A549 (cell line): ENCODE data around the gene CRYBB2. TPM values are rescaled to one million over a fixed set of nuclear protein-coding genes. Genes with fewer than 3 reads are reported as not detected.

Experiments
- ATAC-seq, 2 experiments: fragments of 200-7000 bp in 1 of 2; fragments of >200 bp in 1 of 2; cut with Nextera tagmentation in 1 of 2; cut with Tn5 transposase in 1 of 2; 3 replicates each; pipeline versions ENCODE4 v1.8.0 to v1.9.1; 2018 to 2020; ENCODE audit warnings: mild to moderate bottlenecking in 1 of 2, moderate library complexity in 1 of 2
- CTCF ChIA-PET: fragments of 300-600 bp; sonication (Branson Sonifier 250); formaldehyde crosslinking; extraction: SDS; loops from one replicate; lab custom pipeline; 2021; ENCODE audit warnings: antibody characterized with exemption, inconsistent platforms; lab: Yijun Ruan, JAX
- POLR2A ChIA-PET: fragments of 350-600 bp; formaldehyde crosslinking; extraction: SDS; loops from one replicate; lab custom pipeline; 2021; ENCODE audit warnings: antibody characterized with exemption, inconsistent platforms; lab: Yijun Ruan, JAX
- DNase-seq, 2 experiments: peaks; one replicate each; pipeline versions ENCODE4 v3.0.0 to v3.0.0-alpha.2; 2011 to 2016; ENCODE audit warnings: low read depth in 1 of 2, low spot score in 1 of 2
- FAIRE-seq: peaks from 2 replicates; lab custom pipeline; 2011; peaks lifted over from hg19 to GRCh38; lab: Jason Lieb, UNC
- H3K27ac ChIP-seq, 2 experiments: fragments of >200 bp; sonication (Bioruptor Twin); formaldehyde crosslinking; 3 replicates each; pipeline ENCODE4 v1.5.1; 2016 to 2017
- H3K4me1 ChIP-seq: fragments of >200 bp; sonication (Bioruptor Twin); formaldehyde crosslinking; 3 replicates; pipeline ENCODE4 v1.6.1; 2016
- H3K4me2 ChIP-seq: fragments of >200 bp; sonication (Bioruptor Twin); formaldehyde crosslinking; 3 replicates; pipeline ENCODE4 v1.6.1; 2016
- H3K4me3 ChIP-seq: fragments of >200 bp; sonication (Bioruptor Twin); formaldehyde crosslinking; 3 replicates; pipeline ENCODE4 v1.5.1; 2016
- H3K9me3 ChIP-seq: fragments of >200 bp; sonication (Bioruptor Twin); formaldehyde crosslinking; 3 replicates; pipeline ENCODE4 v1.6.1; 2016
- CBX2 ChIP-seq: fragments of 200-600 bp; sonication (generic); IDR thresholded peaks from 2 replicates; pipeline ENCODE4 v1.6.1; 2016; ENCODE audit warnings: low read depth, mild to moderate bottlenecking, borderline replicate concordance
- CEBPB ChIP-seq, 2 experiments: fragments of >200 bp in 1 of 2; sonication (Bioruptor Twin) in 1 of 2; formaldehyde crosslinking in 1 of 2; IDR thresholded peaks; 2 replicates each; pipeline ENCODE4 v1.6.1; 2012 to 2016
- CHD2 ChIP-seq: fragments of 150-350 bp; IDR thresholded peaks from 2 replicates; pipeline ENCODE4 v1.6.1; 2014; ENCODE audit warnings: low read length; ENCODE audit not compliant: partially characterized antibody
- EHF ChIP-seq: fragments of 250-450 bp; sonication (Bioruptor Pico); IDR thresholded peaks from 2 replicates; pipeline ENCODE4 v1.5.0; 2020; ENCODE audit warnings: mild to moderate bottlenecking
- EHMT2 ChIP-seq: fragments of 200-600 bp; sonication (generic); IDR thresholded peaks from 2 replicates; pipeline ENCODE4 v1.6.1; 2016; ENCODE audit warnings: antibody characterized with exemption, low read depth, mild to moderate bottlenecking, moderate library complexity
- HEYL ChIP-seq: fragments of 250-450 bp; sonication (Bioruptor Pico); IDR thresholded peaks from 2 replicates; pipeline ENCODE4 v1.8.0; 2021; ENCODE audit warnings: mild to moderate bottlenecking, moderate library complexity
- POLR2AphosphoS2 ChIP-seq: conservative IDR thresholded peaks from 2 replicates; pipeline ENCODE4 v1.6.1; 2012; ENCODE audit warnings: low read length, improper control_type of control experiment, inconsistent platforms
- RNF2 ChIP-seq: fragments of 200-600 bp; sonication (generic); IDR thresholded peaks from 2 replicates; pipeline ENCODE4 v1.6.1; 2016; ENCODE audit warnings: low read depth, mild to moderate bottlenecking, antibody characterized with exemption, moderate library complexity, borderline replicate concordance
- ZC3H11A ChIP-seq: fragments of 450-650 bp; IDR thresholded peaks from 2 replicates; pipeline ENCODE4 v1.6.1; 2014; ENCODE audit warnings: antibody characterized with exemption, mild to moderate bottlenecking
- ZNF302 ChIP-seq: fragments of 250-450 bp; sonication (Bioruptor Pico); IDR thresholded peaks from 2 replicates; pipeline ENCODE4 v1.9.0; 2021; ENCODE audit warnings: inconsistent platforms, mild to moderate bottlenecking, moderate library complexity
- WGBS: methylation state at CpG from one replicate; pipeline ENCODE4 v1.1.6; 2017; ENCODE audit errors: missing lambda C conversion rate; 5-methylcytosine and 5-hydroxymethylcytosine counted together
- polyA plus RNA-seq, 4 experiments: library from polyadenylated mRNA; depleted of rRNA in 3 of 4; stranded (reverse); fragments of >200 nt; fragmentation: RNase III in 1 of 4; extraction: RNeasy Plus Mini Kit Qiagen cat#74134 plus additional on column Dnase treatment in 1 of 4; gene quantifications; 2 replicates in 3 of 4; 3 replicates in 1 of 4; pipeline ENCODE4 v1.2.3, GENCODE V29; 2011 to 2017
- TF ChIP-seq, protein P1 (sequence below): fragments of >200 bp; sonication (Bioruptor Twin); formaldehyde crosslinking; IDR thresholded peaks from 2 replicates; pipeline ENCODE4 v1.6.1; 2016
- TF ChIP-seq, protein P2 (sequence below): fragments of 150-350 bp; IDR thresholded peaks from 2 replicates; pipeline ENCODE4 v1.6.1; 2014; ENCODE audit warnings: low read depth, mild to moderate bottlenecking, low read length
- TF ChIP-seq, protein P3 (sequence below): fragments of 450-650 bp; IDR thresholded peaks from 2 replicates; pipeline ENCODE4 v1.6.1; 2014; ENCODE audit warnings: antibody characterized with exemption
- TF ChIP-seq, protein P4 (sequence below): fragments of 200-600 bp; sonication (generic); IDR thresholded peaks from 2 replicates; pipeline ENCODE4 v1.6.1; 2016; ENCODE audit warnings: antibody characterized with exemption, mild to moderate bottlenecking, moderate library complexity

The CRYBB2 gene
- polyA plus RNA-seq, 2 of the 4 experiments (the other 2 are of a cell fraction): not detected

DNA sequence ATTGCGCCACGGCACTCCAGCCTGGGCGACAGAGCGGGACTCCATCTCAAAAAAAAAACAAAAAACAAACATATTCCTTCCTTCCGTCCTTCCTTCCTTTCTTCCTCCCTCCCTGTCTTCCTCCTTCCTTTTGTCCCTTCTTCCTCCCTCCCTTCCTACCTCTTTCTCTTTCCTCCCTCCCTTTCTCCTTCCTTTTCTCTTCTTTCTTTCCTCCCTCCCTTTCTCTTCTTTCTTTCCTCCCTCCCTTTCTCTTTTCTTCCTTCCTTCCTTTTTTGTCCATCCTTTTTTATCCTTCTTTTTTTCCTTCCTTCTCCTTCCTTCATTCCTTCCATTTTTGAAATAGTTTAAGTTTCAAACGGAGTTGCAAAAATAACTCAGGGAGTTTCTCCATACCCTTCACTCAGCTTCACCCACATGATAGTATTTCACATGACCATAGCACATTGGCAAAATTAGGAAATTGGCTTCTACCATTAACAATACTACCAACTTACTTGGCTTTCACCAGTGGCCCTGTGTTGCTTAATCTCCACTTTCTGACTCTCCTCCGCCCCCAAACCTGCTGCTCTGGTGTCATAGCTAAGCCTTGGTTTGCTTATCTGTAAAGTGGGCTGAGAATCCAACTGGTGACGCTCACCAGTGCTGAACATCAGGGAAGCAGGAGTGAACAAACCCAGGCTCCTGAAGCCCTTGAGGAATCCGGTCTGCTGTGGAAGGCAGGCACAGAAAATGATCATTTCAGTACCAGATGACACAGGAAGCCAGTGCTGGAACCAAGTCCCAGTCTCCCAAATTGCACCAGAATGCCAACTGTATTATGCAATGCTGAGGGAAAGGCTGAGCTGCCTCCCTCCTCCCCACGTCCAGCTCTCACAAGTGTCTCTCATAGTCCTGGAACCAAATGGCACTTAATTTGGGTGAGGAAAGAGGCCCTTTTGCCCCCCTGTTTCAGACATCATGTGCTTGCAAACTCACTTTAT lies 37.0 kb upstream of the CRYBB2 start:
- ATAC-seq (no peak), FAIRE-seq (no peak), DNase-seq (no peak)
- TF ChIP-seq, protein P1, sequence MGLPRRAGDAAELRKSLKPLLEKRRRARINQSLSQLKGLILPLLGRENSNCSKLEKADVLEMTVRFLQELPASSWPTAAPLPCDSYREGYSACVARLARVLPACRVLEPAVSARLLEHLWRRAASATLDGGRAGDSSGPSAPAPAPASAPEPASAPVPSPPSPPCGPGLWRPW: no peak
- TF ChIP-seq RNF2: no peak
- TF ChIP-seq, protein P2, sequence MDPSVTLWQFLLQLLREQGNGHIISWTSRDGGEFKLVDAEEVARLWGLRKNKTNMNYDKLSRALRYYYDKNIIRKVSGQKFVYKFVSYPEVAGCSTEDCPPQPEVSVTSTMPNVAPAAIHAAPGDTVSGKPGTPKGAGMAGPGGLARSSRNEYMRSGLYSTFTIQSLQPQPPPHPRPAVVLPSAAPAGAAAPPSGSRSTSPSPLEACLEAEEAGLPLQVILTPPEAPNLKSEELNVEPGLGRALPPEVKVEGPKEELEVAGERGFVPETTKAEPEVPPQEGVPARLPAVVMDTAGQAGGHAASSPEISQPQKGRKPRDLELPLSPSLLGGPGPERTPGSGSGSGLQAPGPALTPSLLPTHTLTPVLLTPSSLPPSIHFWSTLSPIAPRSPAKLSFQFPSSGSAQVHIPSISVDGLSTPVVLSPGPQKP: no peak
- TF ChIP-seq CBX2: no peak
- TF ChIP-seq, protein P3, sequence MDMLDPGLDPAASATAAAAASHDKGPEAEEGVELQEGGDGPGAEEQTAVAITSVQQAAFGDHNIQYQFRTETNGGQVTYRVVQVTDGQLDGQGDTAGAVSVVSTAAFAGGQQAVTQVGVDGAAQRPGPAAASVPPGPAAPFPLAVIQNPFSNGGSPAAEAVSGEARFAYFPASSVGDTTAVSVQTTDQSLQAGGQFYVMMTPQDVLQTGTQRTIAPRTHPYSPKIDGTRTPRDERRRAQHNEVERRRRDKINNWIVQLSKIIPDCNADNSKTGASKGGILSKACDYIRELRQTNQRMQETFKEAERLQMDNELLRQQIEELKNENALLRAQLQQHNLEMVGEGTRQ: no peak
- TF ChIP-seq CEBPB (IDR thresholded peaks at IDR 0.05): no peak
- TF ChIP-seq CHD2: no peak
- no peak for TF ChIP-seq HEYL (CRISPR knock-in tag)
- no peak for TF ChIP-seq EHMT2
- TF ChIP-seq EHF (CRISPR knock-in tag): no peak
- TF ChIP-seq, protein P4, sequence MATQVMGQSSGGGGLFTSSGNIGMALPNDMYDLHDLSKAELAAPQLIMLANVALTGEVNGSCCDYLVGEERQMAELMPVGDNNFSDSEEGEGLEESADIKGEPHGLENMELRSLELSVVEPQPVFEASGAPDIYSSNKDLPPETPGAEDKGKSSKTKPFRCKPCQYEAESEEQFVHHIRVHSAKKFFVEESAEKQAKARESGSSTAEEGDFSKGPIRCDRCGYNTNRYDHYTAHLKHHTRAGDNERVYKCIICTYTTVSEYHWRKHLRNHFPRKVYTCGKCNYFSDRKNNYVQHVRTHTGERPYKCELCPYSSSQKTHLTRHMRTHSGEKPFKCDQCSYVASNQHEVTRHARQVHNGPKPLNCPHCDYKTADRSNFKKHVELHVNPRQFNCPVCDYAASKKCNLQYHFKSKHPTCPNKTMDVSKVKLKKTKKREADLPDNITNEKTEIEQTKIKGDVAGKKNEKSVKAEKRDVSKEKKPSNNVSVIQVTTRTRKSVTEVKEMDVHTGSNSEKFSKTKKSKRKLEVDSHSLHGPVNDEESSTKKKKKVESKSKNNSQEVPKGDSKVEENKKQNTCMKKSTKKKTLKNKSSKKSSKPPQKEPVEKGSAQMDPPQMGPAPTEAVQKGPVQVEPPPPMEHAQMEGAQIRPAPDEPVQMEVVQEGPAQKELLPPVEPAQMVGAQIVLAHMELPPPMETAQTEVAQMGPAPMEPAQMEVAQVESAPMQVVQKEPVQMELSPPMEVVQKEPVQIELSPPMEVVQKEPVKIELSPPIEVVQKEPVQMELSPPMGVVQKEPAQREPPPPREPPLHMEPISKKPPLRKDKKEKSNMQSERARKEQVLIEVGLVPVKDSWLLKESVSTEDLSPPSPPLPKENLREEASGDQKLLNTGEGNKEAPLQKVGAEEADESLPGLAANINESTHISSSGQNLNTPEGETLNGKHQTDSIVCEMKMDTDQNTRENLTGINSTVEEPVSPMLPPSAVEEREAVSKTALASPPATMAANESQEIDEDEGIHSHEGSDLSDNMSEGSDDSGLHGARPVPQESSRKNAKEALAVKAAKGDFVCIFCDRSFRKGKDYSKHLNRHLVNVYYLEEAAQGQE: no peak
- no peak for TF ChIP-seq ZNF302 (CRISPR knock-in tag)
- H3K27ac ChIP-seq: no peak overlapping the region
- CTCF ChIA-PET: no interaction called here
- POLR2A ChIA-PET: no interaction called here
- WGBS: 95% methylated on average over 9 of the region's 10 CpGs
- no peaks in the 10 kb centered on the region for H3K4me1 ChIP-seq
- no peak overlapping the region for H3K4me2 ChIP-seq
- H3K9me3 ChIP-seq: no peaks in the 10 kb centered on the region; the same call in 2 of the 3 replicates
- no peak overlapping the region for H3K4me3 ChIP-seq

DNA sequence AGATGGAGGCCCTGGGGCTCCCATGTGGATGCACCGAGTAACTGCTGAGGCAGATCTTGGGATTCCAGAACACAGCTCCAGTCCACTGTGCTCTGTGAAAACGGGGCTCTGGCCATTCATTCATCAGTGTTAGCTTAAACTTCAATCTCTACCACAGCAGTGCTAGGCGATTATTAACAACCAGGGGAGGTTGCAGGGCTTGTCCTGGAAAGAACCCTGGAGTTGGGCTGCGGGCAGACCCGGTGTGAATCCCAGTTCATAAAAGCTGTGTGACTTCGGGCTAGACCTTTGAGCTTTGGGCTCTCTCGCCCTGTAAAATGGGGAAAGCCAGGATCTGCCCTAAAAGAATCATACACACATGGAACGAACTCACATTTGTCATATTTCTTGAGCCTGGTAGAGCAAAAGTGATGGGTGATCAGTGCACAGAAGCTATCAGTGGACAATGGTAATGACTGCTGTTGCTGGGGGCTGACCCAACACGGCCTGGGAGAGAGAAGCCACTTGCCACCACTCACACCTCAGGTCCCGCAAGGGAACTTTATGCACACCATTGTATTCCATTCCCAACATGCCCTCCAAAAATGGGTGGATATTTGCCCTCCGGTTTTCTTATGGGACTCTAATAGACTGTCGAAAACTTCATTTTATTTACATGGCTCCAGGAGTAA lies 35.4 kb upstream of the CRYBB2 start:
- H3K27ac ChIP-seq: no peak overlapping the region
- DNase-seq (no peak), ATAC-seq (no peak), FAIRE-seq (no peak)
- no peaks in the 10 kb centered on the region for H3K4me1 ChIP-seq
- ChIA-PET POLR2A (no interaction called here), CTCF (interaction anchor here (1.0 to 1.2 kb wide), 2 partner anchors 10 to 50 kb away, joined by 3 read pairs; no protein-coding TSS in a partner anchor)
- no peak overlapping the region for H3K4me2 ChIP-seq
- no peak overlapping the region for H3K4me3 ChIP-seq
- 82% methylated on average over 12 of the region's 12 CpGs for WGBS
- no peaks in the 10 kb centered on the region; the same call in 2 of the 3 replicates for H3K9me3 ChIP-seq
- TF ChIP-seq, protein P4: no peak
- TF ChIP-seq POLR2AphosphoS2 (no peak), ZC3H11A (no peak)
- TF ChIP-seq, all 56 proteins: peak for 0
